Right hindlimb (tissue), 1 donor: Measurements from ENCODE around the gene USP17L27.
A peak's percentile ranks its signal among the peaks of the same experiment; 100 is the strongest.
"Not testable (repeated sequence)": the region's sequence is repeated elsewhere in the genome, so short reads cannot be mapped to it uniquely, and the experiment has no call there.

Source experiments
- DNase-seq: peaks from one replicate; pipeline ENCODE4 v3.0.0-alpha.2; 2018

USP17L27 gene, protein sequence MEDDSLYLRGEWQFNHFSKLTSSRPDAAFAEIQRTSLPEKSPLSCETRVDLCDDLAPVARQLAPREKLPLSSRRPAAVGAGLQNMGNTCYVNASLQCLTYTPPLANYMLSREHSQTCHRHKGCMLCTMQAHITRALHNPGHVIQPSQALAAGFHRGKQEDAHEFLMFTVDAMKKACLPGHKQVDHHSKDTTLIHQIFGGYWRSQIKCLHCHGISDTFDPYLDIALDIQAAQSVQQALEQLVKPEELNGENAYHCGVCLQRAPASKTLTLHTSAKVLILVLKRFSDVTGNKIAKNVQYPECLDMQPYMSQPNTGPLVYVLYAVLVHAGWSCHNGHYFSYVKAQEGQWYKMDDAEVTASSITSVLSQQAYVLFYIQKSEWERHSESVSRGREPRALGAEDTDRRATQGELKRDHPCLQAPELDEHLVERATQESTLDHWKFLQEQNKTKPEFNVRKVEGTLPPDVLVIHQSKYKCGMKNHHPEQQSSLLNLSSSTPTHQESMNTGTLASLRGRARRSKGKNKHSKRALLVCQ

DNA sequence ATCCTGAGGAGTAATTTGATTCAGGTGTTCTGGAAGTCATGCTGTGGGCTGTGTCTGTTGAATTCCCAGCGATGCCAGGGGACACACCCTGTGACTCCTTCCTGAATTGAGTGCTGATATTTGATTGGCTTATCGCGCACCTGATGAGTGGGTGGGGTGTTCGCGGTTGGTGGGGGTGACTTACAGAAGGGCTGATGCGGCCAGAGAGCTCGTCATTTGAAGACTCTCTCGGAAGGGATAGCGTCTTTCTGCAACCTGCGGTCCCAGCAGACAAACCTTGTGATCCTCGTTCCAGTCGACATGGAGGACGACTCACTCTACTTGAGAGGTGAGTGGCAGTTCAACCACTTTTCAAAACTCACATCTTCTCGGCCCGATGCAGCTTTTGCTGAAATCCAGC, at the start of gene USP17L27:
Gene USP17L27, plus strand, starts transcription at position 301 of the 400 bp plus-strand sequence. Its CDS starts 0 bp downstream, at position 301.
- not testable (repeated sequence) for DNase-seq

DNA sequence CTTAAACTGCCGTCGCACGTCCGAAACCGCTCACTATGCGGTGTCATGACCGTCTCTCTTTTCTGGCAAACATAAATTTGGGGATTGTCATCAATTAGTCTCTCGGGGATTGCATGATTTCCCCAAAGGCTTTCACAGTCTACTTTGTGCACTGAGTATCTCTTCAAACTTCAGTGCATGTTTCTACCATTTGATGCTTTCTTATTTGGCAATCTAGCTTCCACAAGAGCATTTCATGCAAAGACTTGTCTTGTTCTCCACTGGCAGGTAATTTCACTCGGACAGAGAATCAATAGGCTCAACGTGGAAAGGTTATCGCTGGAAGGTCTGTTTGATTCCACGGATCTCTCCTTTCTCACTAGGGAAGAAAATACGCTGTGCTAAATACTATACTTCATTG, 19.8 kb upstream of the USP17L27 start:
- not testable (repeated sequence) for DNase-seq

DNA sequence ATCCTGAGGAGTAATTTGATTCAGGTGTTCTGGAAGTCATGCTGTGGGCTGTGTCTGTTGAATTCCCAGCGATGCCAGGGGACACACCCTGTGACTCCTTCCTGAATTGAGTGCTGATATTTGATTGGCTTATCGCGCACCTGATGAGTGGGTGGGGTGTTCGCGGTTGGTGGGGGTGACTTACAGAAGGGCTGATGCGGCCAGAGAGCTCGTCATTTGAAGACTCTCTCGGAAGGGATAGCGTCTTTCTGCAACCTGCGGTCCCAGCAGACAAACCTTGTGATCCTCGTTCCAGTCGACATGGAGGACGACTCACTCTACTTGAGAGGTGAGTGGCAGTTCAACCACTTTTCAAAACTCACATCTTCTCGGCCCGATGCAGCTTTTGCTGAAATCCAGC, 19.1 kb upstream of the USP17L27 start, which contains the start of gene USP17L24:
Gene USP17L24, plus strand, starts transcription at position 301 of the 400 bp plus-strand sequence. Its CDS starts 0 bp downstream, at position 301.
- not testable (repeated sequence) for DNase-seq

DNA sequence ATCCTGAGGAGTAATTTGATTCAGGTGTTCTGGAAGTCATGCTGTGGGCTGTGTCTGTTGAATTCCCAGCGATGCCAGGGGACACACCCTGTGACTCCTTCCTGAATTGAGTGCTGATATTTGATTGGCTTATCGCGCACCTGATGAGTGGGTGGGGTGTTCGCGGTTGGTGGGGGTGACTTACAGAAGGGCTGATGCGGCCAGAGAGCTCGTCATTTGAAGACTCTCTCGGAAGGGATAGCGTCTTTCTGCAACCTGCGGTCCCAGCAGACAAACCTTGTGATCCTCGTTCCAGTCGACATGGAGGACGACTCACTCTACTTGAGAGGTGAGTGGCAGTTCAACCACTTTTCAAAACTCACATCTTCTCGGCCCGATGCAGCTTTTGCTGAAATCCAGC, 14.3 kb upstream of the USP17L27 start, which contains the start of gene USP17L25:
Gene USP17L25, plus strand, starts transcription at position 301 of the 400 bp plus-strand sequence. Its CDS starts 0 bp downstream, at position 301.
- not testable (repeated sequence) for DNase-seq

DNA sequence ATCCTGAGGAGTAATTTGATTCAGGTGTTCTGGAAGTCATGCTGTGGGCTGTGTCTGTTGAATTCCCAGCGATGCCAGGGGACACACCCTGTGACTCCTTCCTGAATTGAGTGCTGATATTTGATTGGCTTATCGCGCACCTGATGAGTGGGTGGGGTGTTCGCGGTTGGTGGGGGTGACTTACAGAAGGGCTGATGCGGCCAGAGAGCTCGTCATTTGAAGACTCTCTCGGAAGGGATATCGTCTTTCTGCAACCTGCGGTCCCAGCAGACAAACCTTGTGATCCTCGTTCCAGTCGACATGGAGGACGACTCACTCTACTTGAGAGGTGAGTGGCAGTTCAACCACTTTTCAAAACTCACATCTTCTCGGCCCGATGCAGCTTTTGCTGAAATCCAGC, 9.6 kb upstream of the USP17L27 start, which contains the start of gene USP17L26:
Gene USP17L26, plus strand, starts transcription at position 301 of the 400 bp plus-strand sequence. Its CDS starts 0 bp downstream, at position 301.
- not testable (repeated sequence) for DNase-seq

DNA sequence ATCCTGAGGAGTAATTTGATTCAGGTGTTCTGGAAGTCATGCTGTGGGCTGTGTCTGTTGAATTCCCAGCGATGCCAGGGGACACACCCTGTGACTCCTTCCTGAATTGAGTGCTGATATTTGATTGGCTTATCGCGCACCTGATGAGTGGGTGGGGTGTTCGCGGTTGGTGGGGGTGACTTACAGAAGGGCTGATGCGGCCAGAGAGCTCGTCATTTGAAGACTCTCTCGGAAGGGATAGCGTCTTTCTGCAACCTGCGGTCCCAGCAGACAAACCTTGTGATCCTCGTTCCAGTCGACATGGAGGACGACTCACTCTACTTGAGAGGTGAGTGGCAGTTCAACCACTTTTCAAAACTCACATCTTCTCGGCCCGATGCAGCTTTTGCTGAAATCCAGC, 4.8 kb upstream of the USP17L27 start, which contains the start of gene USP17L5:
Gene USP17L5, plus strand, starts transcription at position 301 of the 400 bp plus-strand sequence. Its CDS starts 0 bp downstream, at position 301.
- DNase-seq: not testable (repeated sequence)

DNA sequence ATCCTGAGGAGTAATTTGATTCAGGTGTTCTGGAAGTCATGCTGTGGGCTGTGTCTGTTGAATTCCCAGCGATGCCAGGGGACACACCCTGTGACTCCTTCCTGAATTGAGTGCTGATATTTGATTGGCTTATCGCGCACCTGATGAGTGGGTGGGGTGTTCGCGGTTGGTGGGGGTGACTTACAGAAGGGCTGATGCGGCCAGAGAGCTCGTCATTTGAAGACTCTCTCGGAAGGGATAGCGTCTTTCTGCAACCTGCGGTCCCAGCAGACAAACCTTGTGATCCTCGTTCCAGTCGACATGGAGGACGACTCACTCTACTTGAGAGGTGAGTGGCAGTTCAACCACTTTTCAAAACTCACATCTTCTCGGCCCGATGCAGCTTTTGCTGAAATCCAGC, 4.6 kb downstream of the USP17L27 start, which contains the start of gene USP17L28:
Gene USP17L28, plus strand, starts transcription at position 301 of the 400 bp plus-strand sequence. Its CDS starts 0 bp downstream, at position 301.
- DNase-seq: not testable (repeated sequence)

DNA sequence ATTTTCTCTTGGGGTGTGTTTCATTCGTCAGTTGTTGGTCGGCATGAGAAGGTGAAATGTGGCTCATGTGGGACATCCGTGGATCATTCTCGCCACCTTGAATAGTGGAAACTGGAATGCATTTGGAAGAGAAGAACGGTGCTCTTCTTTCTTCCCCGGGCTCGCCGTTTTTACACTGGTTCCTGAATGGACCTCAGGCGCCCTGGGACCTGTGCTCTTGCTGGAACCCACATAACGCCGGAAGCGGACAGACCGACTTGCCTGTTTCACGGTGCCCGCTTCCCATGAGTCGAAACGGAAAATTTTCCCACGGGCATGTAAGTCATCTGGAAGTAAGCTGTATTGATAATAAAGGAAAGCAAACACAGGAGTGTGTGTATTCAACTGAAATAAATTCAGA, 6.9 kb downstream of the USP17L27 start:
- not testable (repeated sequence) for DNase-seq

DNA sequence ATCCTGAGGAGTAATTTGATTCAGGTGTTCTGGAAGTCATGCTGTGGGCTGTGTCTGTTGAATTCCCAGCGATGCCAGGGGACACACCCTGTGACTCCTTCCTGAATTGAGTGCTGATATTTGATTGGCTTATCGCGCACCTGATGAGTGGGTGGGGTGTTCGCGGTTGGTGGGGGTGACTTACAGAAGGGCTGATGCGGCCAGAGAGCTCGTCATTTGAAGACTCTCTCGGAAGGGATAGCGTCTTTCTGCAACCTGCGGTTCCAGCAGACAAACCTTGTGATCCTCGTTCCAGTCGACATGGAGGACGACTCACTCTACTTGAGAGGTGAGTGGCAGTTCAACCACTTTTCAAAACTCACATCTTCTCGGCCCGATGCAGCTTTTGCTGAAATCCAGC, 9.4 kb downstream of the USP17L27 start, which contains the start of gene USP17L29:
Gene USP17L29, plus strand, starts transcription at position 301 of the 400 bp plus-strand sequence. Its CDS starts 0 bp downstream, at position 301.
- DNase-seq: not testable (repeated sequence)

DNA sequence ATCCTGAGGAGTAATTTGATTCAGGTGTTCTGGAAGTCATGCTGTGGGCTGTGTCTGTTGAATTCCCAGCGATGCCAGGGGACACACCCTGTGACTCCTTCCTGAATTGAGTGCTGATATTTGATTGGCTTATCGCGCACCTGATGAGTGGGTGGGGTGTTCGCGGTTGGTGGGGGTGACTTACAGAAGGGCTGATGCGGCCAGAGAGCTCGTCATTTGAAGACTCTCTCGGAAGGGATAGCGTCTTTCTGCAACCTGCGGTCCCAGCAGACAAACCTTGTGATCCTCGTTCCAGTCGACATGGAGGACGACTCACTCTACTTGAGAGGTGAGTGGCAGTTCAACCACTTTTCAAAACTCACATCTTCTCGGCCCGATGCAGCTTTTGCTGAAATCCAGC, 18.9 kb downstream of the USP17L27 start, which contains the start of gene USP17L30:
Gene USP17L30, plus strand, starts transcription at position 301 of the 400 bp plus-strand sequence. Its CDS starts 0 bp downstream, at position 301.
- DNase-seq: not testable (repeated sequence)

DNA sequence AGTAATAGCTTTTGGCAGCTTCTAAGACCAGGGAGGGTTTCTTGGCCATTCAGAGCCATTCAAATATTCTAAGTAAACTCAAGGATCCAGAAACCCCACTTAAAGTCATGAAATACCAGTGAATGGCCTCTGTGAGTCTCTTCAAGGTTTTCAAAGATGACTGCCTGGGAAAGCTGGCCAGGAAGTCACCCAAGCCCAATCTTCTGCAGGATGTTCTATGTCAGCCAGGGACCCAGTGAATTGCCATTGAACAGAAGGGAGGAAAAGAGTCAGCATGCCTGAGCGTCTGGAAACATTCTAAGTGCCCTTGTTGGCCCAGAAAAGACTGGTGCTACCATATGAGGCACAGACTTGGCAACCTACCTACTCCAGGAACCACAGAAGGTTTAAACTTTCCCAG, 35.9 kb downstream of the USP17L27 start:
- not testable (repeated sequence) for DNase-seq

DNA sequence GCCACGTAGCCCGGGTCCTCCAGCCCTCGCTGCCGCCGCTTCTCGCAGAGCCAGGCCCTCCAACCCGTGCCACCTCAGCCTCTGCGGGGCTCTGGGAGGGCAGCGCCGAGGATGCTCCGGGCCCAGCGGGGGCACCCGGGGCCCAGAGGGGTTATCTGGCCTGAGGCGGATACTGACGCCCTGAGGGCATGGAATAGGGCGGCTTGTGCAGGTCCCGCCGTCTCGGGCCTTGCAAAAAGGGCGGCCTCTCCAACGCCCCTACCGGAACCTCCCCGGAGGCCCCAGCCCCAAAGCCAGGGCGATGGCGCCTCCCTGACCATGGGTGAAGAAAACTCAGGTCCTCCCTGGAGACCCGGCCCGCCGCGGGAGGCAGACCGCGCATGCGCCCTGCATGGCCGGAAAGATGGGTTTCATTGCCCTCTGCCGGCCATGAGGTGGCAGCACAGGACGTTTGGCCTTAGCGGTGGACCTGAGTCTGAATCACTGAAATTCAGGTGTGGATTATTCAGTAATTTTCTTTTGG, 37.1 kb downstream of the USP17L27 start:
- DNase-seq: peak; percentile 31

DNA sequence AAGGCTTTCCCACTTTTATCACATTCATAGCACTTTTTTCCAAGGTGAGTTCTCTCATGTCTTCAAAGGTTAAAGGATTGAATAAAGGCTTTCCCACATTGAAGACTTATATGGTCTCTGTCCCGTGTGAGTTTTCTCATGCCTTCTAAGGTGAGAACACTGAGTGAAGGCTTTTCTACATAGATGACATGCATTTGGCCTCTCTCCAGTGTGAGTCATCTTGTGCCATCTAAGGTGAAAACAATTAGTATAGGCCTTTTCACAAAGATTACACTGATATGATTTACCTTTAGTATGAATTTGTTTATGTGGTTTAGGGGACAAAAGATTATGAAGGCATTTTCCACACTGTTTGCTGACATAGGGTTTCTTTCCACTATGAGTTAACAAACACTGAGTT, 40.2 kb downstream of the USP17L27 start:
- DNase-seq: no peak

DNA sequence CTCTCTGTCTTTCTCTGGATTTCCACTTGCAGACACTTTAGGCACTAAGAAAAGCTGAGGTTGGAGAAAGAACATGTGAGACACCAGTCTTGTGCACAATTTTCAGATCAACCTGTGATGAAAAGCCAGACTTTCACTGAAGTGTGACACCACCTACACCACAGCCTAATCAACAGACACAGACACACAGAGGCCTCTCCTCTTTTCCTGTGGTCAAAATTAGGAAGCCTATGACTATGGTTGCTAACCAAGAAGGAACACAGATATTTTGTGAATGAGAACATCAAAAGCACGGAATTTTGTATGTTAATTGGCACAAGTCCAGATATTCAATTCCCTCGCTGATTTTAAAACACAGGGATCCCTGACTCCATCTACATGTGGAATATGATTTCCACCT, 45.1 kb downstream of the USP17L27 start:
- DNase-seq: not testable (repeated sequence)
